AG09319 (cell line): ENCODE data around the gene SMPD2.

Source experiments
- DNase-seq: peaks from one replicate; pipeline ENCODE4 v3.0.0-alpha.2; 2010; ENCODE audit warnings: low read depth; ENCODE audit errors: extremely low read depth
- TF ChIP-seq, protein P1 (sequence below): IDR thresholded peaks from 2 replicates; pipeline ENCODE4 v1.5.1; 2011; ENCODE audit warnings: low read depth, mild to moderate bottlenecking, inconsistent platforms, low read length, moderate library complexity

The SMPD2 gene

DNA sequence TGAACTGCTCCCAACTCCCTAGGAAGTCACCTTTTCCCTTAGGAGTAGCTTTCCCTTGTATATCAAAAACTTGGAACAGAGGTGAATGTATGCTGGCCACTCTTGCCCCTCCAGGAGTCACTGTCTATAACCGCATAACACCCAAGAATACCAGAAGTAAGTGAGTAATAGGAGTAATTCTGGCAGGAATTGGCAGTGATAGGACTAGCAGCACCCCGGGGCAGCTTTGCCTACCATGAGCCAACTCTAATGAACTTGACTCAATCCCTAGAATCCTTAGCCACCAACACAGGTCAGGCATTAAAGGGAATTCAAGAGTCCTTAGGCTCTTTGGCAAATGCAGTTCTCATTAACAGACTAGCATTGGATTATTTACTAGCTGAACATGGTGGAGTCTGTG is 29.5 kb upstream of the SMPD2 start:
- no peak for DNase-seq
- TF ChIP-seq, protein P1, sequence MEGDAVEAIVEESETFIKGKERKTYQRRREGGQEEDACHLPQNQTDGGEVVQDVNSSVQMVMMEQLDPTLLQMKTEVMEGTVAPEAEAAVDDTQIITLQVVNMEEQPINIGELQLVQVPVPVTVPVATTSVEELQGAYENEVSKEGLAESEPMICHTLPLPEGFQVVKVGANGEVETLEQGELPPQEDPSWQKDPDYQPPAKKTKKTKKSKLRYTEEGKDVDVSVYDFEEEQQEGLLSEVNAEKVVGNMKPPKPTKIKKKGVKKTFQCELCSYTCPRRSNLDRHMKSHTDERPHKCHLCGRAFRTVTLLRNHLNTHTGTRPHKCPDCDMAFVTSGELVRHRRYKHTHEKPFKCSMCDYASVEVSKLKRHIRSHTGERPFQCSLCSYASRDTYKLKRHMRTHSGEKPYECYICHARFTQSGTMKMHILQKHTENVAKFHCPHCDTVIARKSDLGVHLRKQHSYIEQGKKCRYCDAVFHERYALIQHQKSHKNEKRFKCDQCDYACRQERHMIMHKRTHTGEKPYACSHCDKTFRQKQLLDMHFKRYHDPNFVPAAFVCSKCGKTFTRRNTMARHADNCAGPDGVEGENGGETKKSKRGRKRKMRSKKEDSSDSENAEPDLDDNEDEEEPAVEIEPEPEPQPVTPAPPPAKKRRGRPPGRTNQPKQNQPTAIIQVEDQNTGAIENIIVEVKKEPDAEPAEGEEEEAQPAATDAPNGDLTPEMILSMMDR: no peak

DNA sequence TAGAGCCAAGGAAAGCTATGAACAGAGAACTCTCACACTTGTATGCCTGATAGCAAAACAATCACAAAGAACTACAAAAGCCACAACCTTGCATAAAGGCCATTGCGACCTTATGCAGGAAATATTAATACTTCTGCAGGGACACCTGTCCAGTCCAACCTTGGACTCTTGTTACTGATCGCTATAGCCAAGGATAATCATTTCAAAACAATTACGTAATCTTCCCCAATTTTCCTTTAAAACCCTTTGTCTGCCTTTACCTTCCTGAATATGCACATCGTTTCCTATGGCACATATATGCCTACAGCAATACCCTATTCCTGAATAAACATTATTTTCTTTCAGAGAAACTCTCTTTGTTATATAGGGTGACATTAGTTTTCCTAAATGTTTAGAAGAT is 22.9 kb upstream of the SMPD2 start:
- no peak for DNase-seq
- TF ChIP-seq, protein P1: no peak

DNA sequence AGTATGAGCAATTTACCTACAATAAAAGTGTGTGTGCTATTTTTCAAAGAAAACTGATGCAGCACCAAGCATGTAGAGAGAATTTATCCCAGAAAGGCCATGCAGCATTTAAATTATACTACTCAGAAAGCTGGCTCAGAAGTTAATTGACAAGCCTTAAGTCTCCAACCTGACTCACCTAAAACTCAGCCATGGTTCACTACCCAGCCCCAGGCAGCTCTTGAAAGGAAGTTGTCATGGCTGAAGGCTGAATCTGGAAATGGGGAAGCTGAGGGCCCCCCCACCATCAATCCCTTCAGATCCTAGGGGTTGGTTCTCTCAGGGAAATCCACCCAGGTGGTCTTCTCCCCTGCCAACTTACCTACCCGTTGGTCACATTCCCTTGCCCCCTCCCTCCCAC is 19.8 kb upstream of the SMPD2 start:
- no peak for DNase-seq
- TF ChIP-seq, protein P1: no peak

GRCh38 chr6:109421184-109421583 is 19.3 kb upstream of the SMPD2 start:
- TF ChIP-seq, protein P1: no peak

DNA sequence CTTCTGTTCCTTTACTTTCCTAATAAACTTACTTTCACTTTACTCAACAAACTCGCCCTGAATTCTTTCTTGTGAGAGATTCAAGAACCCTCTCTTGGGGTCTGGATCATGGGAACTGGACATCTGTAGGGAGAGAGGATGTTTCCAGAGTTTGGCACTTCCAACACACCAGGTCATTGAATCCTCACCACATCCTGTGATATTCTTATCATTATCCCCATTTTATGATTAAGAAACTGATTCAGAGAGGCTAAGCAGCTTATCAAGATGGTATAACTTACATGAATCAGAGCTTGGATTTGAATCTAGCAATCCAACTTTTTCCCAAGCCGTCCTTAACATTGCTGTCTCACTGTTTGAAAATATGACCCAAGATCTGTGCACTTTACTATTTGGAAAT is 15.6 kb upstream of the SMPD2 start:
- TF ChIP-seq, protein P1: no peak
- DNase-seq: no peak

More at GRCh38 chr6:109421184-109421583, 19.3 kb upstream of the SMPD2 start:
- DNase-seq: no peak

- peak; percentile 25 for DNase-seq
- TF ChIP-seq, protein P1: no peak
Measured at GRCh38 chr6:109428889-109429477, 11.5 kb upstream of the SMPD2 start.

- TF ChIP-seq, protein P1: no peak
Measured at GRCh38 chr6:109429496-109429895, 11.0 kb upstream of the SMPD2 start.

More at GRCh38 chr6:109429496-109429895, 11.0 kb upstream of the SMPD2 start:
- DNase-seq: no peak
